Glutamatergic neuron (in vitro differentiated cells): ENCODE data around the gene MVB12B. TPM values are rescaled to one million over a fixed set of nuclear protein-coding genes. Genes with fewer than 3 reads are reported as not detected.

Source experiments
- DNase-seq: peaks from one replicate; pipeline ENCODE4 v3.0.0; 2022
- H3K27ac Mint-ChIP-seq: one replicate; pipeline ENCODE4 v1.8.0; 2020; ENCODE audit warnings: mild to moderate bottlenecking, mixed read lengths, inconsistent platforms; ENCODE audit not compliant: unreplicated experiment
- H3K27me3 Mint-ChIP-seq: one replicate; pipeline ENCODE4 v1.8.0; 2020; ENCODE audit warnings: mild to moderate bottlenecking, moderate library complexity, mixed read lengths, inconsistent platforms; ENCODE audit not compliant: unreplicated experiment
- H3K36me3 Mint-ChIP-seq: one replicate; pipeline ENCODE4 v1.8.0; 2020; ENCODE audit warnings: mild to moderate bottlenecking, mixed read lengths, inconsistent platforms; ENCODE audit not compliant: unreplicated experiment
- H3K4me1 Mint-ChIP-seq: one replicate; pipeline ENCODE4 v1.8.0; 2020; ENCODE audit warnings: mild to moderate bottlenecking, low read depth, mixed read lengths, inconsistent platforms; ENCODE audit not compliant: unreplicated experiment
- H3K4me3 Mint-ChIP-seq: one replicate; pipeline ENCODE4 v1.8.0; 2020; ENCODE audit warnings: mild to moderate bottlenecking, mixed read lengths, inconsistent platforms; ENCODE audit not compliant: unreplicated experiment
- H3K9me3 Mint-ChIP-seq: one replicate; pipeline ENCODE4 v1.8.0; 2020; ENCODE audit warnings: mild to moderate bottlenecking, moderate library complexity, mixed read lengths, inconsistent platforms; ENCODE audit not compliant: unreplicated experiment
- total RNA-seq: library from RNA; stranded (reverse); fragmentation: NEBNext Ultra II Directional; extraction: Animal tissue kit (Norgen Biotek cat#: 25700); gene quantifications from one replicate; pipeline ENCODE4 v1.2.1, GENCODE V29; 2021; ENCODE audit not compliant: unreplicated experiment
- TF ChIP-seq, protein P1 (sequence below): fragments of 200-600 bp; sonication (generic); IDR thresholded peaks from one replicate; pipeline ENCODE4 v1.5.0; 2021; ENCODE audit not compliant: partially characterized antibody, unreplicated experiment

Gene MVB12B
- total RNA-seq, 1 donor from 2014 or later = 41.1 TPM

- Mint-ChIP-seq H3K36me3 (peaks cover 9% of the 10 kb centered on the region), H3K4me3 (no peak overlapping the region), H3K27me3 (peaks cover 7% of the 10 kb centered on the region), H3K9me3 (peaks cover 6% of the 10 kb centered on the region), H3K4me1 (peaks cover 25% of the 10 kb centered on the region), H3K27ac (no peak overlapping the region)
- no peak for DNase-seq
- TF ChIP-seq, protein P1, sequence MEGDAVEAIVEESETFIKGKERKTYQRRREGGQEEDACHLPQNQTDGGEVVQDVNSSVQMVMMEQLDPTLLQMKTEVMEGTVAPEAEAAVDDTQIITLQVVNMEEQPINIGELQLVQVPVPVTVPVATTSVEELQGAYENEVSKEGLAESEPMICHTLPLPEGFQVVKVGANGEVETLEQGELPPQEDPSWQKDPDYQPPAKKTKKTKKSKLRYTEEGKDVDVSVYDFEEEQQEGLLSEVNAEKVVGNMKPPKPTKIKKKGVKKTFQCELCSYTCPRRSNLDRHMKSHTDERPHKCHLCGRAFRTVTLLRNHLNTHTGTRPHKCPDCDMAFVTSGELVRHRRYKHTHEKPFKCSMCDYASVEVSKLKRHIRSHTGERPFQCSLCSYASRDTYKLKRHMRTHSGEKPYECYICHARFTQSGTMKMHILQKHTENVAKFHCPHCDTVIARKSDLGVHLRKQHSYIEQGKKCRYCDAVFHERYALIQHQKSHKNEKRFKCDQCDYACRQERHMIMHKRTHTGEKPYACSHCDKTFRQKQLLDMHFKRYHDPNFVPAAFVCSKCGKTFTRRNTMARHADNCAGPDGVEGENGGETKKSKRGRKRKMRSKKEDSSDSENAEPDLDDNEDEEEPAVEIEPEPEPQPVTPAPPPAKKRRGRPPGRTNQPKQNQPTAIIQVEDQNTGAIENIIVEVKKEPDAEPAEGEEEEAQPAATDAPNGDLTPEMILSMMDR = no peak
These were observed 195.5 kb downstream of the MVB12B start for GRCh38 chr9:126521976-126522590.

DNA sequence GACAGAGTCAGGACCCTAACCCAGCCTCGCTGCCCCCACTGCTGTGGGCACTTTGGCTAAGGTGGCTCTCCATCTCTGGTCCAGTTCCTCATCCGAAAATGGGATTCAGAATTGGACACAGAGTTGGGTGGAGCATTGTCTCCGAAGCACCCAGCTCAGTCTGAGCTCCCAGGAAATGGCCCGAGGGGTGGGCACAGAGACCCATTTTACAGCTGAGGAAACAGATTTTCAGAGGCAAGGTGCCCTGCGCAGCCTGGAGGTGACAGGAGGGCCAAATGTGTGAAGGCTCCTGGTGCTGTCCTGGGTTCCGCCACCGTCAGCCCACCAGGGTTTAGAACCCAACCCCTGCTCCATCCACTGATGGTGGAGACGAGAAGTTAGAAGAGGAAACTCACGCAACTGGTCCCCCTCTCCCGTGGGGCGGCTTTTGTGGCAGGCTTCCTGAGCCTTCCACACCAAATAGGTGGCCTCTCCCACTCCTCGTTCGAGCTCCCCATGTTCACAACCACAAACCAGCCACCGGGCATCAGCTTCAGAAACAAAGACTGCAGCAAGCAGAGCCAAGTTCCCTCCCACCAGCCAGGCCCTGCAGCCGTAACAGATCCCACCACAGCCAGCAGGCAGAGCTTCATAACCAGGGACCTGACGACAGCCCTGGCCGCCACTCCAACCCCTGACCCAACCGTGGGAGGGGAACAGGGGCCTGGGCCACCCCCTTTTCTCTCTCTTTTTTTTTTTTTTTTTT, 196.2 kb downstream of the MVB12B start:
- Mint-ChIP-seq H3K4me3 (no peak overlapping the region), H3K4me1 (peaks cover 20% of the 10 kb centered on the region), H3K27me3 (peaks cover 7% of the 10 kb centered on the region), H3K27ac (no peak overlapping the region), H3K36me3 (peaks cover 9% of the 10 kb centered on the region), H3K9me3 (peaks cover 6% of the 10 kb centered on the region)
- TF ChIP-seq, protein P1 = no peak
- DNase-seq = no peak

DNA sequence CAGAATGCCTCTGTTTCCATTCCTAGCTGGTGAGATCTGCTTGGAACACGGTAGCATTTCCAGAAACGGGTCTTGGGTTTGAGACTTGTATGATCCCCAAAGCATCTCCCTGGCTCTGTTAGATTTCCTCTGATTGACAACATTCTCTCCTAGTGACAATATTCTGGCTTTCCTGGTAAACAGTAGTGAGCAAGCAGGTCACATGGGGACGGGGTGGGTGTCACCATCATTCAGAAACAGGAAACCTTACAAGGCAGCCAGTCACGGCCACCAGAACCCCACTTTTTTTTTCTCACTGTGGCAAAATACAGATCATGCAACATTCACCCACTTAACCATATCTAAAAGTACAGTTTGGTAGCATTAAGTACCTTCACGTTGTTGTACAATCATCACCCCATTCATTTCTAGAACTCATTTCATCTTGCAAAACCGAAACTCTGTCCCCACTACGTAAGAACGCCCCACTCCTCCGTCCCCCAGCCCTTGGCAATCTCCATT, 197.0 kb downstream of the MVB12B start:
- Mint-ChIP-seq H3K4me1 (peaks cover 15% of the 10 kb centered on the region), H3K27me3 (peaks cover 7% of the 10 kb centered on the region), H3K36me3 (peaks cover 9% of the 10 kb centered on the region), H3K9me3 (peaks cover 6% of the 10 kb centered on the region), H3K4me3 (peak overlapping the region; percentile 39), H3K27ac (no peak overlapping the region)
- TF ChIP-seq, protein P1 = no peak
- DNase-seq = no peak

GRCh38 chr9:126524353-126525077, 197.9 kb downstream of the MVB12B start:
- Mint-ChIP-seq H3K9me3 (peaks cover 4% of the 10 kb centered on the region), H3K36me3 (peaks cover 9% of the 10 kb centered on the region), H3K27me3 (peaks cover 7% of the 10 kb centered on the region), H3K4me1 (peaks cover 13% of the 10 kb centered on the region), H3K27ac (no peak overlapping the region), H3K4me3 (no peak overlapping the region)
- no peak for DNase-seq
- TF ChIP-seq, protein P1 = no peak
